Measurements from ENCODE around the gene MAMSTR.

DNA sequence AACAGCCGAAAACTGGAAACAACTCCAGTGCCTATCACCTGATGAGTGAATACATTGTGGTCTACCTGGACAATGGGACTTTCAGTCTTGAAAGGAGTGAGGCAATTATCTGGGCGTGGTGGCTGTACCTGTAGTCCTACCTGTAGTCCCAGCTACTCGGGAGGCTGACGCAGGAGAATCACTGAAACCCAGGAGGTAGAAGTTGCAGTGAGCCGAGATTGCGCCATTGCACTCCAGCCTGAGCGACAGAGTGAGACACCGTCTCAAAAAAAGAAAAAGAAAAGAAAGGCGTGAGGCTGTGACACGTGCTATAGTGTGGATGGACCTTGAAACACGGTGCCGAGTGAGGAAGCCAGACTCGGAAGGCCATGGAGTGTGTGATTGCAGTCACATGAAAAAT is 42.6 kb downstream of the MAMSTR start:
- TF ChIP-seq, protein P1, sequence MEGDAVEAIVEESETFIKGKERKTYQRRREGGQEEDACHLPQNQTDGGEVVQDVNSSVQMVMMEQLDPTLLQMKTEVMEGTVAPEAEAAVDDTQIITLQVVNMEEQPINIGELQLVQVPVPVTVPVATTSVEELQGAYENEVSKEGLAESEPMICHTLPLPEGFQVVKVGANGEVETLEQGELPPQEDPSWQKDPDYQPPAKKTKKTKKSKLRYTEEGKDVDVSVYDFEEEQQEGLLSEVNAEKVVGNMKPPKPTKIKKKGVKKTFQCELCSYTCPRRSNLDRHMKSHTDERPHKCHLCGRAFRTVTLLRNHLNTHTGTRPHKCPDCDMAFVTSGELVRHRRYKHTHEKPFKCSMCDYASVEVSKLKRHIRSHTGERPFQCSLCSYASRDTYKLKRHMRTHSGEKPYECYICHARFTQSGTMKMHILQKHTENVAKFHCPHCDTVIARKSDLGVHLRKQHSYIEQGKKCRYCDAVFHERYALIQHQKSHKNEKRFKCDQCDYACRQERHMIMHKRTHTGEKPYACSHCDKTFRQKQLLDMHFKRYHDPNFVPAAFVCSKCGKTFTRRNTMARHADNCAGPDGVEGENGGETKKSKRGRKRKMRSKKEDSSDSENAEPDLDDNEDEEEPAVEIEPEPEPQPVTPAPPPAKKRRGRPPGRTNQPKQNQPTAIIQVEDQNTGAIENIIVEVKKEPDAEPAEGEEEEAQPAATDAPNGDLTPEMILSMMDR (IDR thresholded peaks at IDR 0.05), result no peak
- TF ChIP-seq POLR2A (IDR thresholded peaks at IDR 0.05), result no peak
- TF ChIP-seq POLR2AphosphoS5 (IDR thresholded peaks at IDR 0.05), result no peak
